GM12878 (cell line): ENCODE data around the gene OOSP2. TPM values are rescaled to one million over a fixed set of nuclear protein-coding genes. Genes with fewer than 3 reads are reported as not detected.

Experiments used
- ATAC-seq: fragments of 200-7000 bp; cut with Tn5 transposase; 3 replicates; pipeline ENCODE4 v1.9.1; 2020; ENCODE audit warnings: mild to moderate bottlenecking, moderate library complexity
- BruUV-seq: library from RNA; stranded (reverse); fragments of 400-500 nt; replicated peaks from 2 replicates; lab custom pipeline; 2021; lab: Mats Ljungman, UMichigan
- CTCF ChIA-PET: fragments of 300-600 bp; sonication (Branson Sonifier 250); formaldehyde crosslinking; extraction: SDS; loops from one replicate; lab custom pipeline; 2021; ENCODE audit warnings: inconsistent platforms; lab: Yijun Ruan, JAX
- POLR2A ChIA-PET: fragments of 350-600 bp; formaldehyde crosslinking; extraction: SDS; loops from one replicate; lab custom pipeline; 2021; ENCODE audit warnings: inconsistent platforms; lab: Charles Lee
- RAD21 ChIA-PET: fragments of 300-600 bp; sonication (Branson Sonifier 250); formaldehyde crosslinking; loops from one replicate; lab custom pipeline; 2023; ENCODE audit warnings: antibody characterized with exemption; ENCODE audit not compliant: unreplicated experiment; lab: Charles Lee
- SMC1A ChIA-PET: fragments of 300-600 bp; sonication (Branson Sonifier 250); formaldehyde crosslinking; loops from one replicate; lab custom pipeline; 2023; ENCODE audit not compliant: unreplicated experiment, uncharacterized antibody; lab: Charles Lee
- DNase-seq: peaks from one replicate; pipeline ENCODE4 v3.0.0-alpha.2; 2011; ENCODE audit warnings: low read depth, low spot score
- FAIRE-seq: peaks from 3 replicates; lab custom pipeline; 2011; peaks lifted over from hg19 to GRCh38; lab: Jason Lieb, UNC
- H2AFZ ChIP-seq: 2 replicates; pipeline ENCODE4 v1.6.0; 2011; ENCODE audit warnings: low read depth, low read length, control low read depth; ENCODE audit not compliant: control insufficient read depth
- H3K27ac ChIP-seq: 2 replicates; pipeline ENCODE4 v1.5.1; 2011; ENCODE audit warnings: control low read depth; ENCODE audit not compliant: control insufficient read depth, insufficient read depth
- H3K27me3 ChIP-seq, 2 experiments: replicated peaks in 1 of 2; 2 replicates each; pipeline versions ENCODE4 v1.6.0 to v1.6.1; 2011; ENCODE audit warnings: low read length in 1 of 2; ENCODE audit not compliant: control insufficient read depth in 2 of 2, insufficient read depth in 2 of 2
- H3K36me3 ChIP-seq, 2 experiments: 2 replicates each; pipeline ENCODE4 v1.5.1; 2011; ENCODE audit warnings: low read length in 1 of 2; ENCODE audit not compliant: control insufficient read depth in 2 of 2, insufficient read depth in 2 of 2
- H3K4me1 ChIP-seq: 2 replicates; pipeline ENCODE4 v1.6.1; 2011; ENCODE audit warnings: mild to moderate bottlenecking, low read length, moderate library complexity, mixed read lengths; ENCODE audit not compliant: control insufficient read depth, insufficient read depth
- H3K4me2 ChIP-seq: 2 replicates; pipeline ENCODE4 v1.6.0; 2011; ENCODE audit warnings: control low read depth; ENCODE audit not compliant: control insufficient read depth, insufficient read depth
- H3K4me3 ChIP-seq: fragments of 200-600 bp; sonication (generic); 2 replicates; pipeline ENCODE4 v1.5.1; 2016
- H3K79me2 ChIP-seq: 2 replicates; pipeline ENCODE4 v1.6.0; 2011; ENCODE audit warnings: low read length; ENCODE audit not compliant: control insufficient read depth, insufficient read depth
- H3K9ac ChIP-seq: 2 replicates; pipeline ENCODE4 v1.8.0; 2011; ENCODE audit warnings: low read length, control low read depth, mixed read lengths; ENCODE audit not compliant: control insufficient read depth, insufficient read depth
- H3K9me3 ChIP-seq: replicated peaks from 3 replicates; pipeline ENCODE4 v1.5.1; 2011; ENCODE audit warnings: mild to moderate bottlenecking, low read length; ENCODE audit not compliant: control insufficient read depth, insufficient read depth
- H4K20me1 ChIP-seq: 2 replicates; pipeline ENCODE4 v1.6.0; 2011; ENCODE audit not compliant: control insufficient read depth, insufficient read depth
- BHLHE40 ChIP-seq, 2 experiments: fragments of 450-650 bp in 1 of 2; IDR thresholded peaks; 2 replicates each; pipeline ENCODE4 v1.6.1; 2011 to 2017; ENCODE audit warnings: low read depth in 2 of 2, borderline replicate concordance in 1 of 2, improper control_type of control experiment in 1 of 2, low read length in 1 of 2, mild to moderate bottlenecking in 1 of 2
- DPF2 ChIP-seq: fragments of 450-650 bp; IDR thresholded peaks from 2 replicates; pipeline ENCODE4 v1.6.1; 2017; ENCODE audit warnings: mild to moderate bottlenecking
- E2F4 ChIP-seq: IDR thresholded peaks from 2 replicates; pipeline ENCODE4 v1.6.1; 2012; ENCODE audit warnings: low read depth, low read length, improper control_type of control experiment
- ELK1 ChIP-seq: IDR thresholded peaks from 2 replicates; pipeline ENCODE4 v1.6.1; 2012; ENCODE audit warnings: low read depth, low read length, improper control_type of control experiment
- ETV6 ChIP-seq, 2 experiments: fragments of 450-650 bp in 1 of 2; IDR thresholded peaks in 1 of 2; conservative IDR thresholded peaks in 1 of 2; 2 replicates each; pipeline ENCODE4 v1.6.1; 2014; ENCODE audit warnings: antibody characterized with exemption in 1 of 2, borderline replicate concordance in 1 of 2, low read depth in 1 of 2, mild to moderate bottlenecking in 1 of 2, moderate library complexity in 1 of 2
- FOXM1 ChIP-seq: IDR thresholded peaks from 2 replicates; pipeline ENCODE4 v1.6.1; 2012; ENCODE audit warnings: low read depth, mild to moderate bottlenecking, inconsistent platforms, low read length, moderate library complexity
- LARP7 ChIP-seq: fragments of 450-650 bp; IDR thresholded peaks from 2 replicates; pipeline ENCODE4 v1.6.1; 2017; ENCODE audit warnings: mild to moderate bottlenecking
- NFXL1 ChIP-seq: fragments of 450-650 bp; IDR thresholded peaks from 2 replicates; pipeline ENCODE4 v1.6.1; 2017; ENCODE audit warnings: antibody characterized with exemption, mild to moderate bottlenecking, borderline replicate concordance
- NR2C2 ChIP-seq: IDR thresholded peaks from 2 replicates; pipeline ENCODE4 v1.6.1; 2011; ENCODE audit warnings: borderline replicate concordance, low read depth; ENCODE audit not compliant: control insufficient read depth, insufficient read length
- SMAD1 ChIP-seq: fragments of 450-650 bp; IDR thresholded peaks from 2 replicates; pipeline ENCODE4 v1.6.1; 2018; ENCODE audit warnings: mild to moderate bottlenecking, low read depth; ENCODE audit not compliant: partially characterized antibody
- SP1 ChIP-seq: IDR thresholded peaks from one replicate; pipeline ENCODE4 v1.6.1; 2011; ENCODE audit warnings: low read depth, low read length
- SRF ChIP-seq, 2 experiments: IDR thresholded peaks; 2 replicates each; pipeline ENCODE4 v1.6.1; 2011; ENCODE audit warnings: low read depth in 2 of 2, low read length in 2 of 2, mild to moderate bottlenecking in 1 of 2, moderate library complexity in 1 of 2
- SUPT20H ChIP-seq: IDR thresholded peaks from 2 replicates; pipeline ENCODE4 v1.6.1; 2011; ENCODE audit warnings: low read depth, mild to moderate bottlenecking, low read length, moderate library complexity, borderline replicate concordance; ENCODE audit not compliant: control insufficient read depth
- TAF1 ChIP-seq: IDR thresholded peaks from 2 replicates; pipeline ENCODE4 v1.6.1; 2011; ENCODE audit warnings: mild to moderate bottlenecking, low read depth, low read length, borderline replicate concordance
- TCF3 ChIP-seq: IDR thresholded peaks from 2 replicates; pipeline ENCODE4 v1.6.1; 2012; ENCODE audit warnings: low read depth, mild to moderate bottlenecking, low read length, borderline replicate concordance; ENCODE audit not compliant: insufficient read depth
- WRNIP1 ChIP-seq: IDR thresholded peaks from 2 replicates; pipeline ENCODE4 v1.6.1; 2011; ENCODE audit warnings: low read depth, low read length, improper control_type of control experiment, borderline replicate concordance
- WGBS: methylation state at CpG from one replicate; pipeline ENCODE4 v1.1.6; 2016; ENCODE audit warnings: low lambda C conversion rate; ENCODE audit not compliant: insufficient replicate concordance, insufficient coverage; ENCODE audit errors: missing lambda C conversion rate; 5-methylcytosine and 5-hydroxymethylcytosine counted together
- in situ Hi-C: fragments of 300-500 bp; cut with MboI; formaldehyde crosslinking; loops from 9 replicates; pipeline ENCODE4 v1.14.3; 2018; ENCODE audit warnings: mixed read lengths
- intact Hi-C: fragments of 100-400 bp; cut with micrococcal nuclease; formaldehyde crosslinking; loops from one replicate; pipeline ENCODE4 v1.14.2; 2022; ENCODE audit not compliant: unreplicated experiment
- polyA plus RNA-seq, 11 experiments: library from polyadenylated mRNA; depleted of rRNA in 4 of 11; unstranded in 6 of 11; stranded (reverse) in 5 of 11; fragments of >200 nt; fragmentation: Nextera tagmentation in 4 of 11; fragmentation: Illumina TruSeq in 1 of 11; extraction: Ambion mirVana in 4 of 11; extraction: Trizol in 1 of 11; gene quantifications; 1 replicate in 1 of 11; 2 replicates in 10 of 11; pipeline versions ENCODE4 v1.2.1 to v1.2.3, GENCODE V29; 2011 to 2016; ENCODE audit warnings: inconsistent platforms in 2 of 11, missing spikeins in 2 of 11, low read depth in 1 of 11
- total RNA-seq, 4 experiments: library from RNA; depleted of rRNA in 3 of 4; stranded (reverse); fragments of >200 nt in 3 of 4; fragmentation: Illumina TruSeq in 1 of 4; extraction: Trizol in 1 of 4; gene quantifications; 2 replicates each; pipeline versions ENCODE4 v1.2.1 to v1.2.3, GENCODE V29; 2013 to 2021
- TF ChIP-seq, protein P1 (sequence below): fragments of 450-650 bp; IDR thresholded peaks from 2 replicates; pipeline ENCODE4 v1.6.1; 2014; ENCODE audit warnings: mild to moderate bottlenecking
- TF ChIP-seq, protein P2 (sequence below): IDR thresholded peaks from 2 replicates; pipeline ENCODE4 v1.6.1; 2012; ENCODE audit warnings: low read length, inconsistent platforms

The OOSP2 gene
- total and polyA plus RNA-seq, 10 of the 15 experiments (the other 5 are each of a cell fraction or from before 2014, with no cell fraction given), result not detected

GRCh38 chr11:60097189-60097588 is 57.0 kb downstream of the OOSP2 start:
- ChIA-PET SMC1A (no interaction called here), RAD21 (no interaction called here), POLR2A (no interaction called here), CTCF (no interaction called here)
- Histone ChIP-seq H3K27me3 (no peaks in the 10 kb centered on the region), H2AFZ (no peak overlapping the region), H3K79me2 (no peaks in the 10 kb centered on the region), H3K36me3 (no peaks in the 10 kb centered on the region), H3K27ac (no peak overlapping the region), H3K4me1 (no peaks in the 10 kb centered on the region), H4K20me1 (no peaks in the 10 kb centered on the region), H3K4me3 (no peak overlapping the region), H3K4me2 (no peak overlapping the region), H3K9ac (no peak overlapping the region), H3K9me3 (no peaks in the 10 kb centered on the region)
- no peak for ATAC-seq
- DNase-seq, result no peak
- WGBS, result 37% methylated on average over 1 of the region's 1 CpG
- FAIRE-seq, result no peak
- TF ChIP-seq NR2C2 (no peak), TAF1 (no peak), SUPT20H (no peak), LARP7 (no peak), ETV6 (conservative IDR thresholded peaks at IDR 0.05 in 1 of 2, IDR thresholded peaks at IDR 0.05 in 1 of 2; ENCODE audit: borderline replicate concordance in 1 of 2, low read depth in 1 of 2) (no peak), NFXL1 (no peak), WRNIP1 (no peak), DPF2 (no peak), FOXM1 (no peak), BHLHE40 (IDR thresholded peaks at IDR 0.05; ENCODE audit: borderline replicate concordance in 1 of 2, low read depth in 2 of 2, low read length in 1 of 2) (no peak), TCF3 (no peak), SRF (IDR thresholded peaks at IDR 0.05; ENCODE audit: low read depth in 2 of 2, low read length in 2 of 2) (no peak), SMAD1 (no peak), ELK1 (no peak), SP1 (no peak), E2F4 (no peak)
- TF ChIP-seq, protein P1, sequence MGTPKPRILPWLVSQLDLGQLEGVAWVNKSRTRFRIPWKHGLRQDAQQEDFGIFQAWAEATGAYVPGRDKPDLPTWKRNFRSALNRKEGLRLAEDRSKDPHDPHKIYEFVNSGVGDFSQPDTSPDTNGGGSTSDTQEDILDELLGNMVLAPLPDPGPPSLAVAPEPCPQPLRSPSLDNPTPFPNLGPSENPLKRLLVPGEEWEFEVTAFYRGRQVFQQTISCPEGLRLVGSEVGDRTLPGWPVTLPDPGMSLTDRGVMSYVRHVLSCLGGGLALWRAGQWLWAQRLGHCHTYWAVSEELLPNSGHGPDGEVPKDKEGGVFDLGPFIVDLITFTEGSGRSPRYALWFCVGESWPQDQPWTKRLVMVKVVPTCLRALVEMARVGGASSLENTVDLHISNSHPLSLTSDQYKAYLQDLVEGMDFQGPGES, result no peak
- TF ChIP-seq, protein P2, sequence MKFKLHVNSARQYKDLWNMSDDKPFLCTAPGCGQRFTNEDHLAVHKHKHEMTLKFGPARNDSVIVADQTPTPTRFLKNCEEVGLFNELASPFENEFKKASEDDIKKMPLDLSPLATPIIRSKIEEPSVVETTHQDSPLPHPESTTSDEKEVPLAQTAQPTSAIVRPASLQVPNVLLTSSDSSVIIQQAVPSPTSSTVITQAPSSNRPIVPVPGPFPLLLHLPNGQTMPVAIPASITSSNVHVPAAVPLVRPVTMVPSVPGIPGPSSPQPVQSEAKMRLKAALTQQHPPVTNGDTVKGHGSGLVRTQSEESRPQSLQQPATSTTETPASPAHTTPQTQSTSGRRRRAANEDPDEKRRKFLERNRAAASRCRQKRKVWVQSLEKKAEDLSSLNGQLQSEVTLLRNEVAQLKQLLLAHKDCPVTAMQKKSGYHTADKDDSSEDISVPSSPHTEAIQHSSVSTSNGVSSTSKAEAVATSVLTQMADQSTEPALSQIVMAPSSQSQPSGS, result no peak
- no TSS peak for BruUV-seq
- in situ Hi-C loops (no loop called here), intact Hi-C loops (no loop called here)
